Parathyroid adenoma (tissue), 2 donors: ENCODE measurements around the gene PTPRH.
"Not testable (repeated sequence)": the region's sequence is repeated elsewhere in the genome, so short reads cannot be mapped to it uniquely, and the experiment has no call there.

ENCODE experiments used
- H2AFZ ChIP-seq: fragments of 300-600 bp; sonication (generic); one replicate; pipeline ENCODE4 v1.7.0; 2017; ENCODE audit warnings: antibody characterized with exemption, mild to moderate bottlenecking
- H3K27ac ChIP-seq: fragments of 300-600 bp; sonication (generic); one replicate; pipeline ENCODE4 v1.7.0; 2017
- H3K27me3 ChIP-seq: fragments of 300-600 bp; sonication (generic); one replicate; pipeline ENCODE4 v1.7.0; 2017; ENCODE audit warnings: low read length; ENCODE audit not compliant: control insufficient read depth, insufficient read depth
- H3K36me3 ChIP-seq: fragments of 300-600 bp; sonication (generic); one replicate; pipeline ENCODE4 v1.7.0; 2017; ENCODE audit warnings: low read length; ENCODE audit not compliant: control insufficient read depth, insufficient read depth
- H3K4me1 ChIP-seq: fragments of 300-600 bp; sonication (generic); one replicate; pipeline ENCODE4 v1.7.0; 2017; ENCODE audit warnings: control low read depth
- H3K4me2 ChIP-seq: fragments of 300-600 bp; sonication (generic); one replicate; pipeline ENCODE4 v1.7.0; 2017; ENCODE audit warnings: low read length
- H3K4me3 ChIP-seq: fragments of 300-600 bp; sonication (generic); one replicate; pipeline ENCODE4 v1.7.0; 2017; ENCODE audit warnings: low read depth, low read length
- H3K79me2 ChIP-seq: fragments of 300-600 bp; sonication (generic); one replicate; pipeline ENCODE4 v1.7.0; 2017; ENCODE audit warnings: control low read depth
- H3K9ac ChIP-seq: fragments of 300-600 bp; sonication (generic); one replicate; pipeline ENCODE4 v1.7.0; 2017; ENCODE audit warnings: mild to moderate bottlenecking
- H3K9me3 ChIP-seq: fragments of 300-600 bp; sonication (generic); one replicate; pipeline ENCODE4 v1.7.0; 2017; ENCODE audit warnings: low read length; ENCODE audit not compliant: control insufficient read depth
- CTCF ChIP-seq: fragments of 300-600 bp; sonication (generic); IDR thresholded peaks from one replicate; pipeline ENCODE4 v1.7.0; 2017; ENCODE audit warnings: antibody characterized with exemption, mild to moderate bottlenecking
- donor health status: primary hyperparathyroidism.

Gene PTPRH

GRCh38 chr19:55226788-55227187, 17.5 kb upstream of the PTPRH start:
- H3K4me2 ChIP-seq, result no peak overlapping the region
- no peak for TF ChIP-seq CTCF
- no peak overlapping the region for H3K9ac ChIP-seq
- no peak overlapping the region for H3K27ac ChIP-seq
- H3K4me1 ChIP-seq, result no peaks in the 10 kb centered on the region
- no peak overlapping the region for H3K4me3 ChIP-seq
- no peaks in the 10 kb centered on the region for H3K36me3 ChIP-seq
- no peaks in the 10 kb centered on the region for H3K79me2 ChIP-seq
- no peak overlapping the region for H2AFZ ChIP-seq
- no peaks in the 10 kb centered on the region for H3K27me3 ChIP-seq
- H3K9me3 ChIP-seq, result no peaks in the 10 kb centered on the region

DNA sequence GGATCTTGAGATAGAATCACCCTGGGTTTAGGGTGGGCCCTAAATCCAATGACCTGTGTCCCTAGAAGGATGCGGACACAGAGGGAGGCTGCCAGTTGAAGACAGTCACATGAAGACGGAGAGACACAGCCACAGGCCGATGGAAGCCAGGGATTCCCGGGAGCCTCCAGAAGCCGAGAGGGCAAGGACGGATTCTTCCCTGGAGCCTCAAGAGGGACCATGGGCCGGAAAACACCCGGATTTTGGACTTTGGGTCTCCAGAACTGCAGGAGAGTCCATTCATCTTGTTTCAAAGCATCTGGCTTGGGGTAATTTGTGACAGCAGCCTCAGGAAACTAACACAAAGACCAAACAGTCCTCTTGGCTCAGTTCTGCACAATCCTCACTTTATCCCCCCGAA, 17.0 kb upstream of the PTPRH start:
- Histone ChIP-seq H3K4me1 (no peaks in the 10 kb centered on the region), H3K27me3 (no peaks in the 10 kb centered on the region), H3K9me3 (no peaks in the 10 kb centered on the region), H3K27ac (no peak overlapping the region), H2AFZ (no peak overlapping the region), H3K4me2 (no peak overlapping the region), H3K4me3 (no peak overlapping the region), H3K36me3 (no peaks in the 10 kb centered on the region), H3K79me2 (no peaks in the 10 kb centered on the region), H3K9ac (no peak overlapping the region)
- no peak for TF ChIP-seq CTCF

DNA sequence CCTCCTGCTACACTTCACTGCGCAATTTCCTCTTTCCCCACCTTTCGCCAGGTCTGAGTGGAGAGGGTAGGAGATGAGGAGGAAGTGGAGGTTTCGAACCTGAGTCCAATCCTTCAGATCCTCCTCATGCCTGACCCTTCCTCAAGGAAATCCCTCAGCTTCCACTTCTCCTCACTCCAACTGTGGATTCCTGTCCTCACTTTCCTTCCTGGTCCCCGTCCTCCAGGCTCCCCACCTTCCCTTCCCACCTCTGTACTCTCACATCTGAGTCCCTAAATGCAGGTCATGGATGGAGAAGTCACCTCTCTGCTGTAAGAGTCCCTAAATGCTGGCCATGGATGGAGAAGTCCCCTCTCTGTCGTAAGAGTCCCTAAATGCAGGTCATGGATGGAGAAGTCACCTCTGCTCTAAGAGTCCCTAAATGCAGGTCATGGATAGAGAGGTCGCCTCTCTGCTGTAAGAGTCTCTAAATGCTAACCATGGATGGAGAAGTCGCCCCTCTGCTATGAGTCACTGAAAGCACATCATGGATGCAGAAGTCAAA, 16.2 kb upstream of the PTPRH start:
- no peaks in the 10 kb centered on the region for H3K79me2 ChIP-seq
- H3K36me3 ChIP-seq, result no peaks in the 10 kb centered on the region
- no peaks in the 10 kb centered on the region for H3K4me1 ChIP-seq
- no peak overlapping the region for H2AFZ ChIP-seq
- TF ChIP-seq CTCF, result no peak
- H3K4me3 ChIP-seq, result no peak overlapping the region
- no peak overlapping the region for H3K27ac ChIP-seq
- no peaks in the 10 kb centered on the region for H3K27me3 ChIP-seq
- H3K9ac ChIP-seq, result no peak overlapping the region
- H3K9me3 ChIP-seq, result no peaks in the 10 kb centered on the region
- no peak overlapping the region for H3K4me2 ChIP-seq

DNA sequence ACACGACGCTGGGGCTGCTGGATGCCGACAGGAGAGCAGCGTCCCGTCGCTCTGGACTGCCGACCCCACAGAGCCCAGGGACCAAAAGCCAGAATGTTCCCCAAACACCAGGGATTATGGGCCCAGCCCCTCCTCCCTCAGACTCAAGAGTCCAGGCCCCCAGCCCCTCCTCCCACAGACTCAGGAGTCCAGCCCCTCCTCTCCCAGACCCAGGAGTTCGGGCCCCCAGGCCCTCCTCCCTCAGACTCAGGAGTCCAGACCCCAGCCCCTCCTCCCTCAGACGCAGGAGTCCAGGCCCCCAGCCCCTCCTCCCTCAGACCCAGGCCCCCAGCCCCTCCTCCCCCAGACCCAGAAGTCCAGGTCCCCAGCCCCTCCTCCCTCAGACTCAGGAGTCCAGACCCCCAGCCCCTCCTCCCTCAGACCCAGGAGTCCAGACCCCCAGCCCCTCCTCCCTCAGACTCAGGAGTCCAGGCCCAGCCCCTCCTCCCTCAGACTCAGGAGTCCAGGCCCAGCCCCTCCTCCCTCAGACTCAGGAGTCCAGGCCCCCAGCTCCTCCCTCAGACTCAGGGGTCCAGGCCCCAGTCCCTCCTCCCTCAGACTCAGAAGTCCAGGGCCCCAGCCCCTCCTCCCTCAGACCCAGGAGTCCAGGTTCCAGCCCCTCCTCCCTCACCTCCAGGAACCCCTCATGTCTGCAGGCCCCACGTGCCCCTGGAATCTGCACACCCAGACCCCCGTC, 15.5 kb upstream of the PTPRH start:
- not testable (repeated sequence) for H3K4me1 ChIP-seq, H3K4me2 ChIP-seq, H3K4me3 ChIP-seq, H3K27me3 ChIP-seq, H3K79me2 ChIP-seq, H2AFZ ChIP-seq, H3K36me3 ChIP-seq, H3K9me3 ChIP-seq, H3K27ac ChIP-seq, H3K9ac ChIP-seq

GRCh38 chr19:55224038-55224665, 14.9 kb upstream of the PTPRH start:
- TF ChIP-seq CTCF, result no peak
- H3K4me3 ChIP-seq, result no peak overlapping the region
- no peak overlapping the region for H3K9ac ChIP-seq
- no peaks in the 10 kb centered on the region for H3K36me3 ChIP-seq
- H3K4me1 ChIP-seq, result no peaks in the 10 kb centered on the region
- H3K27ac ChIP-seq, result no peak overlapping the region
- H3K79me2 ChIP-seq, result no peaks in the 10 kb centered on the region
- H2AFZ ChIP-seq, result no peak overlapping the region
- no peaks in the 10 kb centered on the region for H3K9me3 ChIP-seq
- H3K4me2 ChIP-seq, result no peak overlapping the region
- no peaks in the 10 kb centered on the region for H3K27me3 ChIP-seq
